GM21447 (cell line): ENCODE results near the gene CD58.
"Not testable (repeated sequence)": the region's sequence is repeated elsewhere in the genome, so short reads cannot be mapped to it uniquely, and the experiment has no call there.

Source experiments
- ATAC-seq: cut with Tn5 transposase; IDR thresholded peaks from one replicate; pipeline ENCODE4 v1.9.1; 2021; ENCODE audit not compliant: unreplicated experiment

Gene CD58, protein sequence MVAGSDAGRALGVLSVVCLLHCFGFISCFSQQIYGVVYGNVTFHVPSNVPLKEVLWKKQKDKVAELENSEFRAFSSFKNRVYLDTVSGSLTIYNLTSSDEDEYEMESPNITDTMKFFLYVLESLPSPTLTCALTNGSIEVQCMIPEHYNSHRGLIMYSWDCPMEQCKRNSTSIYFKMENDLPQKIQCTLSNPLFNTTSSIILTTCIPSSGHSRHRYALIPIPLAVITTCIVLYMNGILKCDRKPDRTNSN

GRCh38 chr1:116570358-116571214, at the start of gene CD58:
Gene CD58, minus strand, starts transcription at chr1:116571026. Its CDS starts 54 bp downstream, at chr1:116570972.
- peak; percentile 55 for ATAC-seq

DNA sequence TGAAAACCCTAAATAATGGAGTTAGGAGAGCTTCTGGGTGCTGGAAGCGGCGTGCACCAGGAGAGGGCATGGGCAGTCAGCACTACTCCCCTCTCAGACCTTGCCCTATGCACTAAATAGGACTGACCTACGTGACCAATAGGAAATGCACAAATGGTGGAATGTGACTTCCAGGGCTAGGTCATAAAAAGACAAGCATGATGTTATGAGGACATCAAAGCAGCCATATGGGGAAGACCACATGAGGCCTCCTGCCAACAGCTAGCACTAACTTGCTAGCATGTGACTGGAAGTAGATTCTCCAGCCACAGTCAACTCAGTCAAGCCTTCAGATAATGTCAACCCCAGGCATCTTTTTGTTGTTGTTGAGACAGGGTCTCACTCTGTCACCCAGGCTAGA, 49.6 kb upstream of the CD58 start:
- ATAC-seq, result not testable (repeated sequence)

- not testable (repeated sequence) for ATAC-seq
These were observed 48.3 kb upstream of the CD58 start for GRCh38 chr1:116619106-116619505.

DNA sequence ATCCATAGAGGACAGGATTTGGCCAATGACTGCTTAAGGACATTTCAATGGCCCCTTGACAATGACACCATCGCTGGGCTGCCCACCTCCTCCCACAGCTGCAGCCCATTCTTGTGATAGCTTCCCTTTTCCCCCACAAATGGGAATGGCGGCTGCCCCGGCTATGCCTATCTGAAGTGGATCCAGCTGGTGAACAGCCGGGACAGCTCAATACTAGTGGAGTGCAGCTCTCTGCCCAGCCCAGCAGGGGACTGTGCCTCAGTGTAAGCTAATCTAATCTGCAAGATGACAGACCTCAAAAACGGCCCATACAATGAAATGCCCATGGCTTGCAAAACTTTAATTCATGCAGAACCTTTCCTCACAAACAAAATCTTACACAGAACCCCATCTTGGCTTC, 47.0 kb upstream of the CD58 start:
- not testable (repeated sequence) for ATAC-seq

- not testable (repeated sequence) for ATAC-seq
These were observed 43.0 kb upstream of the CD58 start for GRCh38 chr1:116613825-116614224.

DNA sequence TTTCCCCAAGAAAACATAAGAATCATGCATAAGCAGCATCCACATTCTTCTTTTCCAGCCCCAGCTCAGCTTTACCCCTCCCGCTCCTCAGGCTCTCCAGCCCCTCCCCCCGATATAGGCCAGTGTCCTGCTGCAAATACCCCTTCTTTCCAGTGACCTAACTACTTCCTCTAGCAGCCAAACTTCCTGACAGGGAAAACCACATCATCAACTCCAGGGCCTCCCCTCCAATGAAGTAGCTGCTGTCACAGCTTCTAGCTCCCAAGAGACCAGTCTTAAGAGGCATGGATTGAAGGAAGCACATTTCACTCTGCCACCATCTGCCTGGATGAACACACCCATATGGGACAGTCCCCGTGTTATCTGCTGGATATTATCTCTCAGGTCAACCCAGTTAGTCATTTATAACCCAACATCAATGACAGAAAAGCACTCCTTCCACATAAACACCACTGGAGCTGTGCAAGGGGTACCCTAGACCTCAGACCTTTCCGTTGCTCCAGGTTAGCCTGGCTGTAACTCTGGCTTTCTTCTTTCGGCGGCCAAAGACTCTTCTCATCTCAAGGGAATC, 39.1 kb upstream of the CD58 start:
- ATAC-seq, result not testable (repeated sequence)

DNA sequence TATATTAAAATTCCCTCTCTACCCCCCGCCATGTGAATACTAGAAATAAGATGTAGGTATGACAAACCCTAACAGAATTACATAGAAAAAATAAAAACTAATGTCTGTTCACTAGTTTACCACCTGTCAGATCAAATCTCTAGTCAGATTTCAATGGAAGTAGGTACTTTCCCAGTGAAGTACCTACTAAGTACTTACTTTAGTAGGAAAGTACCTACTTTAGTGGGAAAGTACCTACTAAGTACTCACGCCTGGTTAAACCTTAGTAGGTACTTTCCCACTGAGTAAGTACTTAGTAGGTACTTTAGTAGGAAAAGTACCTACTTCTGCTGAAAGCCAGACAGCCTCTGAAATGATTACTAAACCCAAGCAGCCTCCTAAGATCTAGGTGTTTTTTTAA, 38.0 kb upstream of the CD58 start:
- ATAC-seq, result not testable (repeated sequence)

GRCh38 chr1:116608151-116608550, 37.3 kb upstream of the CD58 start:
- not testable (repeated sequence) for ATAC-seq

DNA sequence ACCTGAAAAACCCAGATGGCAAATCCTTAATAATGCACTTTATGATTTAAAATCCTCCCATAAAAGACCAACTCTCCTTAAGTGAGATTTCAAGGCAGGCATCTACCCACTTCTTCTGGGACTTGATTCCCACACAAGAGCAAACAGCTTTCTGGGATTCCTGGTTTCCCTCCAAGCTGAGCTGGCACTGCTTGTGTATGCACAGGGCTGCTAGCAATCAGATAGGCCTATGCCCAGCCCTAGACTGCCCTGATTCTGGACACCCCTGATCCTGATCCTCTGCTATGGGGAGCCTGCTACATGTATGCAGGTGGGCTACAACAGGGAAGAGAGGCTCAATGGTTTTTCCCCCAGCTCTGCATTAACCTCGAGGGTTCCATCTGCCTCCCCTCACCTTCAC, 36.6 kb upstream of the CD58 start:
- ATAC-seq, result not testable (repeated sequence)

GRCh38 chr1:116606067-116606466, 35.2 kb upstream of the CD58 start:
- not testable (repeated sequence) for ATAC-seq

DNA sequence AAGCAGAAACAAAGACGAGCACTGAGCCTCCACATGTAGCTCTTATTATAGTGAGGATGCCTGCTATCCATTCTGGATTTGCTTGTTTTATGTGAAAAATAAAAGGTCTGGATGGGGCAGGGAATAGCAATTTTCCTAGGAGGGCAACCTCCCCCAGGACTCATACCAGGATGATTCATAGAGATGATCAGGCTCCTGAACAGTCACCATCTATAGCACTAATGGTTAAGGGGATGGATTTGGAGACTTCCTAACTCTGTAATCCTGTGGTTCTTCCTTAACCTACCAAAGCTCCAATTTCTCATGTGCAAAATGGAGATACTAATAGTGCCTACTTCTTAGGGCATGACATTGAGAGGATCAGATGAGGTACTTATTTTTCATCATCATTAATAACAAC, 34.5 kb upstream of the CD58 start:
- no peak for ATAC-seq

DNA sequence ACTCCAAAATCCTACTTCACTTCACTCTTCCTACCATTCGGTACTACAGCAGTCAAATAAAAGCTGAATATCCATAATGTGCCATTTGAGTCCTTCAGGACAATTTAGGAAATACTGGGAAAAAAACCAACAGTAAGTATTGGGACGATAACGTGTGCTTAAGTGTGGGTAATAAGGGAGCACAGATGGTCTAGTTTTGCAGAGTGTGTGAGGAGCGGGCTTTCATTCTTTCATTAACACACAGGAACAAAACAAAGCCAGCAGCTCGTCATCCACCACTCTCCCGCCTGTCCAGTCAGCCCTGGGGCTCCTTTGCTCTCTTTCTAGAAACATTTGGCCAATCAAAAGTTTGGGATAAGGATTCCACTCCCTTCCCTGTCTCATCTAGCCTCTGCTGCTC, 33.6 kb upstream of the CD58 start:
- not testable (repeated sequence) for ATAC-seq

DNA sequence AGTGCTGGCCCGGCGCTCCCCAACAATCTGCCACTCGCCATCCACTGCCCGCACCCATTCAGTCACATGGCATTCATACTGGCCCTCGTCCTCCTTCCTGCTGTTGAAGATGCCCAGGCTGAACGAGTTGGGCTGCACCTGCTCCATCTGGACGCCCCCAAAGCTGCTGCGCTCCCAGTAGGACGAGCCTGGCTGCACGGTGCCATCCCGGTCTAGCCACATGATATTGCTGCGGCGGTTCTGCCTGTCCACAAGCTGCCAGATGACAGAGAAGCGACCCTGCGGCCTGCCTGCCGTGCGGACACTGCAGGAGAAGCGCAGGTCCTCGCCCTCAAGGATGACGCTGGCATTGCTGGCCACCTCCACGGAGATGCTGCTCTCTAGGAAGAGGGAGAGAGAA, 32.8 kb upstream of the CD58 start:
- ATAC-seq, result not testable (repeated sequence)

GRCh38 chr1:116599369-116599768, 28.5 kb upstream of the CD58 start:
- ATAC-seq, result not testable (repeated sequence)

GRCh38 chr1:116598420-116599036, 27.7 kb upstream of the CD58 start:
- ATAC-seq, result not testable (repeated sequence)

DNA sequence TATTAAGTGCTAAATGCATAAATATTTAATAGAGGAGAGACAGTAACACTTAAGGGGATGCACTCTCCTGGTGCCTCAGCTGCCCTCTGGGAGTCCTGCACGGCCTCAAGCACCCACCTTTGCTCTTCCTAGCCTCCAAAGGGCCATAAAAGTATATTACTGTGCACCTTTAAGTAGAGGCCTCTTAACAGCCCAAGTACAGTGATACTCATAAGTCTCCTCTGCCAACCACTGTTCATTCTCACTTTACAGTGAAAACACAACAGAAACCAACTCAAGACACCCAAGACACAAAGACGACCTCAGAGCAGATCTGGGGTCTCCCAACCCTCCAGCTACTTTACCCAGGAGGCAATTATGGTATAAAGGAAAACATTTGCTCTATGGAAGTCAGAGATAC, 26.6 kb upstream of the CD58 start:
- ATAC-seq, result peak; percentile 73

- ATAC-seq, result not testable (repeated sequence)
These were observed 26.0 kb upstream of the CD58 start for GRCh38 chr1:116596742-116597307.

DNA sequence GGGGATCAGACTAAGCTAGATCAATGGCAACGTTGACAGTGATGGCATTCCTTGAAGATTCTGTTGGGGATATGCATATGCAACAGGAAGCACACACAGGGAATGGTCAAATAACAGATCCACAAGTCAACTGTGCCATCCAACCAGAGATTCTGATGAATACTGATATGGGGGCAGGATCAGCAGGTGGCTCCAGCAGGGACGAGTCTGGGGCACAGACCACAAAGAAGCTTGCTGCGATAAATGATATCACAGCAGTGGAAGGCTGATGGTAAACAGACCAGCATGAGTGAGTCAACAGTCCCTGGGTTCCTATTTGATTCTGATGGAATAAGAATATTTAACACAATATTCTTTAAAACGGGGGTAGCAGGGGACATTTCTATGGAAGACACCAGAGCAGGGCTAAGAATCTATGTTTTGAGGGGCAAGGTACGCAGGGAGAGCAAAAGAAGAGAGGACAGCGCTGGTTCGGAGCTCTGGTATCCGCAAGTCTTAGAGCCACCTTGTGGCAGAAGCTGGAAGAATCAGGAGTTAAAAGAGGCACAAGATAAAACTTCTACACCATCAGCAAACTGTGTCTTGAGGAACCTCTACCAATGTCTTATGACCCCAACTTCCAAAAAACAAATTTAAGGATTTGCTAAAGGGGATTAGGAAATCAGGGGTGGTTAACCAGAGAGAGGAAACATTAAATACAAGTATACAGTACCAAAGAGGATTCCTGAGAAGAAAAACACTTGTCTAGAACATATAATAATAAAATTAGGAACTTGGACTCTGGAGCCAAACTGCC, 25.3 kb upstream of the CD58 start:
- peak; percentile 44 for ATAC-seq

- not testable (repeated sequence) for ATAC-seq
These were observed 24.4 kb upstream of the CD58 start for GRCh38 chr1:116595065-116595840.
